GM15510 (cell line): ENCODE measurements around the gene MGRN1.
A peak's percentile ranks its signal among the peaks of the same experiment; 100 is the strongest.

Source experiments
- POLR2A ChIP-seq: IDR thresholded peaks from 3 replicates; pipeline ENCODE4 v1.6.1; 2011; ENCODE audit warnings: borderline replicate concordance; ENCODE audit not compliant: insufficient read length; ENCODE audit errors: extremely low read depth

MGRN1 gene

DNA sequence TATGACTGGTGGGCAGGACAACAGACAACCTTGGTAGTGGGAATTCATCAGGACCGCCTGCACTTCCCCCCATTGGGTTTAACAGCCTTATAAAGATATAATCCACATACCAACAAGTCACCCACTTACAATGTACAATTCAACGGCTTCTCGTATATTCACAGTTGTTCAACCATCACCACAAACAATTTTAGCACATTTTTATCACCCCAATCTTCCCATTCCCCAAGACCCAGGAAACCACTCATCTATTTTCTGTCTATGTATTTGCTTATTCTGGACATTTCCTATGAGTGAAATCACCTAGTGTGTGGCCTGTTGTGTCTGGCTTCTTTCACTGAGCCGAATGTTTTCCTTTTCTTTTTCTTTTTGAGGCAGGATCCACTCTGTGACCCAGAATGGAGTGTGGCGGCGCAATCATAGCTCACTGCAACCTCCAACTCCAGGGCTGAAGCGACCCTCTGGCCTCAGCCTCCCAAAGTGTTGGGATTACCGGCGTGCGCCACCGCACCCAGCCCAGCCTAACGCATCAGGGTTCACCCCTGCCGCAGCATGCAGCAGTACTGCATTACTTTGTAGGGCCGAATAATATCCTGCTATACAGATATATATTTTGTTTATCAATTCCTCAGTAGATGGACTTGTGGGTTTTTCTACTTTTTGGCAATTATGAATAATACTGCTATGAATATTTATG is 98.6 kb downstream of the MGRN1 start:
- no peak for TF ChIP-seq POLR2A

DNA sequence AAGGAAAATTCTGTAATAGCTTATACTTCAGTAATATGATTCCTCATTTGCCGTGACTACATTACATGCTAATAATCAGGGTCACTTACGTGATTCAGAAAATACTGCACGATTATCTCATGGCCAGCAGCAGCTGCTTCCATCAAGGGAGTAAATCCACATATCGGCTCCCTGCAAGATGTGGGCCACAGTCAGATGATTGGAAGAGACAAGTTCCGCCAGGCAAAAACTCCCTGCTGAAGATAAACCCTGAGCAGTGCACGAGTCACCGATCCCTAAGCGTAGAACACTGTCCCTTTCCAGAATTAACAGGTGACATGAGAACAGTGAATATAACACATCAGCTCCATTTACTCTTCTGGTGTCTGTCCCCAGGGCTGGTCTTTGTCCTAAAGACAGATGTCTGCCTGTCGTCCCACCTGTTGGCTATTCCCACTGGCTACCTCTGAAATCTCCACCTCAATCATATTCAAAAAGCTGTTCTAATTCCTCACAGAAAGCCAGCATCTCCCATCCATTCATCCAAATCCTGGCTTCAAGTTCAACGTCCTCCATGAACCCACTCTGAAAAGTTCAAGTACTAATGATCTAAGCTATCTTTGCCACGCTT is 100.1 kb downstream of the MGRN1 start:
- no peak for TF ChIP-seq POLR2A

DNA sequence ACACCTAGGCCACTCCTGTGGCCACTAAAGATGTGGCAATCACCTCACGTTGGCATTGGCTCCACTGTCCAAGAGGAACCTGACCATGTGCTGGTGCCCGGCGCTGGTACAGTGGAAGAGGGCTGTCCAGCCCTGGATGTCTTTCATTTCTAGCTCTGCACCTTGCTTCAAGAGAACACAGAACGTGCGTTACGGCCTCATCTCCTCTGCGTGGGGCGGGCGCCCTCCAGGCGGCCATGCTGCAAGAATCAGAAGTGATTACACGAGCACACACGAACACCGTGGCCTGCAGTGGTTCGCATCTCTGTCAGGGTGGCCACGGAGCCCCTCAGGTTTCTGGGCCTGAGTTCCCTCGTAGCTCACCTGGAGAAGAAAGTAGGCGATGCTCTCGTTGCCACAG is 102.0 kb downstream of the MGRN1 start:
- no peak for TF ChIP-seq POLR2A

DNA sequence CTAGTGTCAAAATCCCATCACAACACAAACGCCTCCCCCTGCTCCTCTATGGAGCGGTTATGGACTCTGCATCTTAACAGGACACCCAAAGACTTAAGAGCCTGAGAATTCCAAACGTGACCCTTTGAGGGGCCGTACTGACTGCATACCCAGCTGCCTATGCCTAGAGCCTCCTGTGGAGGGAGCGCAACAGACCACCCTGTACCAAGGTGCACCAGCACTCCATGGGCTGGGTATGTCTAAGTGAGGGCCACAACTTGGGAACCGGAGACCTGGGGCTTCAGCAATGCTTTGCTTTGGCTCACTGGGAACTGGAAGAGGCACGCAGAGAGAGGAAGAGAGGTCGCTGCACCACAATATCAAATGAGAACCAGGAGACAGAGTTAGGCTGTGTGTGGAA is 104.0 kb downstream of the MGRN1 start:
- no peak for TF ChIP-seq POLR2A

DNA sequence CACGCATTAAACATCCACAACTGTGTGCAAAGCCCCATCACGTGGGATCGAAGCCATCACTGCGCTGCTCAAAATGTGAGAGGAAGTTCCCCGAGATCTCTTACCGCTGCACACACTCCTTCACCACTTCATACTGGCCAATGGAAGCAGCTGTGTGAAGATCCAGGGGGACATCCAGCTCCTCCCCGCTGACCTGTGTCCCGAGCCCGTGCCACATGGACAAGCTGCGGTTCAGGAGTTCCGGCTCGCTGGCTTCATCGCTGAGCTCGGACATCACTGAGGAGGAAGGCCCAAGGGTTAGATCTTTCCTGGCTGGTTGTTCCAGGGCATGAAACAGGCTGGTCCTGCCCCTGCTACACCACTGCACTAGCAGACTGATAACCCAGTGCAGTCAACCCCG is 105.2 kb downstream of the MGRN1 start:
- no peak for TF ChIP-seq POLR2A

DNA sequence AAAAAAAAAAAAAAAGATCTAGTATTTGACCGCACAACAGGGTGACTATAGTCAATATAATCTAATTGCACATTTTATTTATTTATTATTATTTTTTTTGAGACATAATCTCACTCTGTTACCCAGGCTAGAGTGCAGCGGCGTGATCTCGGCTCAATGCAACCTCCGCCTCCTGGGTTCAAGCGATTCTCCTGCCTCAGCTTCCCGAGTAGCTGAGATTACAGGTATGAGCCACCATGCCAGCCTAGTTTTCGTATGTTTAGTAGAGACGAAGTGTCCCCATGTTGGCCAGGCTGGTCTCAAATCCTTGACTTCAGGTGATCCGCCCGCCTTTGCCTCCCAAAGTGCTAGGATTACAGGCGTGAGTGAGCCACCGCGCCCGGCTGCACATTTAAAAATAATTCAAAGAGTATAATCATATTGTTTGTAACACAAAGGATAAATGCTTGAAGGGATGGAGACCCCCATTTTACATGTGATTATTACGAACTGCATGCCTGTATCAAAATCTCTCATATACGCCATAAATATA is 108.7 kb downstream of the MGRN1 start:
- TF ChIP-seq POLR2A, result no peak

DNA sequence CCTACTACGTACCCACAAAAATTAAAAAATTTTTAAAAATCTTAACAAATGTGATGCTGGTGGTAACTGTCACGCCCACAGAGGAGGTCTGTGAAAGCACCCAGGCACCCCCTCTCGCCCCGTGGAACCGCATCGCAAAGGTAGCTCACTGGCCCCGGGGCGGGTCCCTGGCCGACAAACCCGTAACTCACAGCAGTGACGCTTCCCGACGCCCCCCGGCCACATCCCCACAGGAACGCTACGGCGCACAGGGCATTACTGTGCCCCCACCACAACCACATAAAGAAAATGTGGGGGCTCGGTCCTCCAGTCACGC is 109.1 kb downstream of the MGRN1 start:
- TF ChIP-seq POLR2A, result no peak

DNA sequence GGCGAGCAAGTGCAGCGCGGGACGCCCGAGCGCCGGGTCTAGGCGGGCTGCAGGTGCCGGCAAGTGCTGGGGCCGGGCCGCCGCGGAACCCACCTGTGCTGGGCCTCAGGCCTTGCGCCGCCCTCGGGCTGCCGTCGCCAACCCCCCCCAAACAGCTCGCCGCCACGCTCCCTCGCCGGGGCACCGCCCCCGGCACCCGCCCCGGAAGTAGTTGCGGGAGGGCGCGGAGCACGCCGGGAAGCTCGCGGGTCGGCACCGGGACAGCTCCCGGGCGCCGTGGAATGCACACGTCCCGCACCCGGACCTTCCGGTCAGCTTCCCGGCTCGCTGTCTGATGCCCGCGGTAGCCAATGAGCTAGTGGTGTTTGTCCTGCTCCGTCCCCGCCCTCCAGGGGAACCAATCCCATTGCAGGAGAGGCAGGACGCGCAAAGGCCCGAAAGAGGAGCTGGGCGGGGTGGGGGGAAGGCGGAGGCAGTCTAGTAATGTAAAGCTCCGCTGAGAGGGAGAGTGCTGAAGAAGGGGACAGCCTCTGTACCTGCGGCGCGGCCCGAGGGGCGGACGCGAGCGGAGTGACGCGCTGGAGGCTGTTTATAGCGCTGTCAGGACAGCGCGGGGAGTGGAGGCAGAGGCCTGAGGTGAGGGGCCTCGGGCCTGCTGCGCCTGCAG is 109.6 kb downstream of the MGRN1 start, which contains the start of the genes ANKS3 and DNAAF8:
ANKS3 (minus strand) TSS at position 209 of the 667 bp plus-strand sequence. CDS start 4,122 bp downstream, outside the sequence.
DNAAF8 (plus strand) TSS at position 475 of the 667 bp plus-strand sequence. CDS start 1,978 bp downstream, outside the sequence.
- TF ChIP-seq POLR2A, result peak; percentile 66

DNA sequence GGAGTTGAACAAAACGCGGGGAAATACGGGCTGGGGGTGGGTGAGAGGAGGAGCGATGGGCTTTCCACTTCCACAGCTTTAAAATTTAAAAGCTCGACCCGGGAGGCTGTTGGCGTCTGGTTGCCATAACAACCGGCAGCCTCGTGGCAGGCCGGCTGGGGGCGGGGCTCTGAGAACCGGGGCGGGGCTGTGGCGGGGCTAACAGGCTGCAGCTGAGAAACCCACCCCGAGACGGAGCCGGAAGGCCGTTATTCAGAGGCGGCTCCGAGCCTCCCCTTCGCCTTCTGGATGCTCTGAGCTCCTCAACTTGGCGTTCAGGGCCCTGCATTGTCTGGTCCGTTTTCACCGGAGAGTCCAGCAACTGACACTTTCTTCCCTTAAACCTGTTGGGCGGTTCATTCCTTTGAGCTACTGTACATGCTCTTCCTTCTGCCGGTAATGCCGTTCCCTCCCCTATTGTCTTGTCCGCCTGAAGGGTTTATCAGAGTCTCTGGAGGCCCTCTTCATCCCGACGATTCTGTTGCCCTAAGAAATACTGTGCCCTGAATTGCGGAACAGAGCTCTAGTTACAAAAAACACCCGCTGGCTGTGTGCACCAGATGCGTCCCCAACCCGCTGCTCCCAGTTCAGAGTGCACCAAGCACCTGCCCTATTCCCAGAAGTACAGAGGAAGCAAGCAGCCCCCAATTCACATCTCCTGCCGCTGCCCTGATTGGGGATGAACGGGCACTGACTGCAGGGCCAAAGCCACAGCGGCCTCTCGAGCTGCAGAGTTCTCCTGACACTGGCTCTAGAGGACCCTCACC is 110.3 kb downstream of the MGRN1 start:
- TF ChIP-seq POLR2A, result peak; percentile 72

DNA sequence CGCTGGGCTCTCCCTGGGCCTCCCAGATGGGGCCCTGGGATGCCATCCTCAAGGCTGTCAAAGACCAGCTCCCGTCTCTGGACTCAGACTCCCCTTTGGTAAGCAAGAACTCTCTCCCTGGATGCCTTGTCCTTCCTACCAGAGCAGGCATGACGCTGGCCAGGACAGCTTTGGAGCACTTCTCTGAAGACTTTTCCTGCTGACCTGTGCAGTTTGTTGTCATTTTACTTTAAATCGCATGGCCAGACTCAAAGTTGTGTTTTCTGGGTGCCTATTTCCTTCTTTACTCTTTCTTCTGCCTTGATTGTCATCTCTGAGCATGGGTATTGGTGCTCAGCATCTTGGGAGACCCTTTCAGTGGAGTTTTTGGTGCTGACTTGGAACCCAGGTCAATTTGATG is 111.9 kb downstream of the MGRN1 start:
- TF ChIP-seq POLR2A, result no peak

DNA sequence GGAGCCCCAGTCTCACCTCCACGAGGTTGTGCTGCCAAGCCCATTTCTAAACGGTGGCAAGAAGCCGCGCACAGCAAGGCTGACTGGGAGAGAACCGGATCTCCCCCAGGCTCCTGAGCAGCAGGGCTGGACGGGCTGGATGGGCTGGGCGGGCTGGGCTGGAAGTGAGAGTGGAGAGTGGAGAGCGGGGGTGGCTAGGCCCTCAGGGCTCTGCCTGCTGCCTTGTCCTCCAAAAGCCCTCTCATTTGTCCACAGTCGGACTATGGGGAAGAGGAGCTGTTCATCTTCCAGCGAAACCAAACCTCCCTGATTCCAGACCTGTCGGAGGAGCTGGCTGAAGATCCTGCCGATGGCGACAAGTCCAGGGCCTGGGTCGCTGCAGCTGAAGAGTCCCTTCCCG is 112.9 kb downstream of the MGRN1 start:
- TF ChIP-seq POLR2A, result no peak
